Sigmoid colon (tissue), 7 donors: ENCODE measurements around the gene ZNF638. TPM values are rescaled to one million over a fixed set of nuclear protein-coding genes. Genes with fewer than 3 reads are reported as not detected.
A peak's percentile ranks its signal among the peaks of the same experiment; 100 is the strongest.

Experiments
- DNase-seq: peaks from one replicate; pipeline ENCODE4 v3.0.0-alpha.2; 2019
- H3K27ac ChIP-seq, 4 donors: fragments of 200-600 bp; sonication (generic); one replicate each; pipeline ENCODE4 v1.5.1; 2016 to 2019; ENCODE audit warnings: mild to moderate bottlenecking in 1 of 4
- H3K27me3 ChIP-seq, 3 donors: fragments of 200-600 bp; sonication (generic); one replicate each; pipeline ENCODE4 v1.5.1; 2019; ENCODE audit warnings: mild to moderate bottlenecking in 1 of 3
- H3K36me3 ChIP-seq, 4 donors: fragments of 200-600 bp; sonication (generic); one replicate each; pipeline ENCODE4 v1.5.1; 2016 to 2019
- H3K4me1 ChIP-seq, 4 donors: fragments of 200-600 bp; sonication (generic); one replicate each; pipeline ENCODE4 v1.5.1; 2017 to 2019
- H3K4me3 ChIP-seq, 4 donors: fragments of 200-600 bp; sonication (generic); one replicate each; pipeline ENCODE4 v1.5.1; 2017 to 2019; ENCODE audit warnings: mild to moderate bottlenecking in 2 of 4, moderate library complexity in 1 of 4
- H3K9me3 ChIP-seq, 4 donors: fragments of 200-600 bp in 3 of 4; sonication (generic) in 3 of 4; one replicate each; pipeline versions ENCODE4 v1.5.1 to v1.6.1; 2013 to 2019
- EP300 ChIP-seq, 4 donors: sonication (generic); formaldehyde crosslinking; IDR thresholded peaks; one replicate each; pipeline ENCODE4 v1.6.1; 2017; ENCODE audit warnings: antibody characterized with exemption in 4 of 4
- POLR2A ChIP-seq, 2 donors: fragments of 450-650 bp; IDR thresholded peaks; one replicate each; pipeline ENCODE4 v1.6.1; 2016; ENCODE audit warnings: antibody characterized with exemption in 2 of 2, mild to moderate bottlenecking in 2 of 2, moderate library complexity in 2 of 2
- POLR2AphosphoS5 ChIP-seq, 4 donors: sonication (generic); formaldehyde crosslinking; IDR thresholded peaks; one replicate each; pipeline ENCODE4 v1.6.1; 2017; ENCODE audit warnings: antibody characterized with exemption in 4 of 4
- whole genome bisulfite sequencing, 2 donors: extraction: QIAGEN DNeasy Blood & Tissue Kit; methylation state at CpG; one replicate each; pipeline ENCODE4 v1.1.7; 2013; 5-methylcytosine and 5-hydroxymethylcytosine counted together
- intact Hi-C: fragments of 100-400 bp; cut with DNase I; formaldehyde crosslinking; loops from one replicate; pipeline ENCODE4 v1.15.1; 2023
- polyA plus RNA-seq, 3 donors: library from polyadenylated mRNA; stranded (reverse); fragments of 200-250 nt; gene quantifications; one replicate each; pipeline ENCODE4 v1.2.3, GENCODE V29; 2013
- total RNA-seq, 4 donors: library from RNA; depleted of rRNA; stranded (reverse); fragments of >200 nt; gene quantifications; one replicate each; pipeline ENCODE4 v1.1.0, GENCODE V29; 2016
- TF ChIP-seq, protein P1 (sequence below), 4 experiments: fragments of 450-650 bp in 3 of 4; fragments of 200-600 bp in 1 of 4; IDR thresholded peaks; one replicate each; pipeline ENCODE4 v1.5.1; 2016 to 2019; ENCODE audit warnings: antibody characterized with exemption in 4 of 4, mild to moderate bottlenecking in 3 of 4, moderate library complexity in 2 of 4
- donor health status: healthy with polysubstance abuse.
- donor health status: Bipolar disorder and iron deficiency.
- donor health status: healthy.

Gene ZNF638
- total and polyA plus RNA-seq, 7 donors = 28.7 to 184 (median 161) TPM

DNA sequence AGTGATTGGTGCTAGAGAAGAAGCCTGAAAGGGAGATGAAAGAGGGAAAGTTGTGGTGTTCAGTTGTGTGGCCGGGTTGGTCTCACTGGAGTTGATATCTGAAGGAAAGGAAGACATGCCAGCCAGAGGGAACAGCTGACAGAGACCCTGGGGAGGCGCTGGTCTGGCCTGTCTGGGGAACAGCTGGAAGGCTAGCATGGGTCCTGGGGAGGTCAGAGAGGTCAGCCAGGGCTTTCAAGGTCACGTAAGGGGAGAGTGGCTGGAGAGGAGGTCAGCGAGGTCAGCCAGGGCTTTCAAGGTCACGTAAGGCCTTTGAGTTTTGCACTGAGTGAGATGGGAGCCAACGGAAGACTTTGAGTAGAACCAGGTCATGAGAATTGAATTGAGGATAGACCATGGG lies 132.8 kb downstream of the ZNF638 start:
- Histone ChIP-seq H3K9me3 (no peaks in the 10 kb centered on the region), H3K27ac (no peak overlapping the region), H3K4me3 (no peak overlapping the region), H3K27me3 (peaks cover 0 to 5% (median 0%) of the 10 kb centered on the region in 3 donors), H3K4me1 (peaks cover 0 to 52% (median 25%) of the 10 kb centered on the region in 4 donors), H3K36me3 (no peaks in the 10 kb centered on the region)
- intact Hi-C loops = no loop called here
- no peak for DNase-seq
- 83 to 88% methylated on average over 6 of the region's 6 CpGs for WGBS, 2 donors
- TF ChIP-seq POLR2A (IDR thresholded peaks at IDR 0.05) = no peak
- TF ChIP-seq POLR2AphosphoS5 (IDR thresholded peaks at IDR 0.05) = no peak
- TF ChIP-seq EP300 (IDR thresholded peaks at IDR 0.05) = no peak
- TF ChIP-seq, protein P1, sequence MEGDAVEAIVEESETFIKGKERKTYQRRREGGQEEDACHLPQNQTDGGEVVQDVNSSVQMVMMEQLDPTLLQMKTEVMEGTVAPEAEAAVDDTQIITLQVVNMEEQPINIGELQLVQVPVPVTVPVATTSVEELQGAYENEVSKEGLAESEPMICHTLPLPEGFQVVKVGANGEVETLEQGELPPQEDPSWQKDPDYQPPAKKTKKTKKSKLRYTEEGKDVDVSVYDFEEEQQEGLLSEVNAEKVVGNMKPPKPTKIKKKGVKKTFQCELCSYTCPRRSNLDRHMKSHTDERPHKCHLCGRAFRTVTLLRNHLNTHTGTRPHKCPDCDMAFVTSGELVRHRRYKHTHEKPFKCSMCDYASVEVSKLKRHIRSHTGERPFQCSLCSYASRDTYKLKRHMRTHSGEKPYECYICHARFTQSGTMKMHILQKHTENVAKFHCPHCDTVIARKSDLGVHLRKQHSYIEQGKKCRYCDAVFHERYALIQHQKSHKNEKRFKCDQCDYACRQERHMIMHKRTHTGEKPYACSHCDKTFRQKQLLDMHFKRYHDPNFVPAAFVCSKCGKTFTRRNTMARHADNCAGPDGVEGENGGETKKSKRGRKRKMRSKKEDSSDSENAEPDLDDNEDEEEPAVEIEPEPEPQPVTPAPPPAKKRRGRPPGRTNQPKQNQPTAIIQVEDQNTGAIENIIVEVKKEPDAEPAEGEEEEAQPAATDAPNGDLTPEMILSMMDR (IDR thresholded peaks at IDR 0.05) = no peak

GRCh38 chr2:71465356-71465755 lies 133.8 kb downstream of the ZNF638 start:
- intact Hi-C loops = no loop called here
- H3K4me3 ChIP-seq = no peak overlapping the region
- H3K36me3 ChIP-seq = no peaks in the 10 kb centered on the region
- H3K27me3 ChIP-seq = peaks cover 0 to 5% (median 0%) of the 10 kb centered on the region in 3 donors
- H3K4me1 ChIP-seq = peaks cover 0 to 47% (median 26%) of the 10 kb centered on the region in 4 donors
- no peak for DNase-seq
- no peaks in the 10 kb centered on the region for H3K9me3 ChIP-seq
- 44 to 62% methylated on average over 11 of the region's 11 CpGs for WGBS, 2 donors
- TF ChIP-seq POLR2AphosphoS5 (IDR thresholded peaks at IDR 0.05) = no peak
- TF ChIP-seq EP300 (IDR thresholded peaks at IDR 0.05) = no peak
- TF ChIP-seq POLR2A (IDR thresholded peaks at IDR 0.05) = no peak
- TF ChIP-seq, protein P1 (IDR thresholded peaks at IDR 0.05) = no peak
- H3K27ac ChIP-seq = no peak overlapping the region

DNA sequence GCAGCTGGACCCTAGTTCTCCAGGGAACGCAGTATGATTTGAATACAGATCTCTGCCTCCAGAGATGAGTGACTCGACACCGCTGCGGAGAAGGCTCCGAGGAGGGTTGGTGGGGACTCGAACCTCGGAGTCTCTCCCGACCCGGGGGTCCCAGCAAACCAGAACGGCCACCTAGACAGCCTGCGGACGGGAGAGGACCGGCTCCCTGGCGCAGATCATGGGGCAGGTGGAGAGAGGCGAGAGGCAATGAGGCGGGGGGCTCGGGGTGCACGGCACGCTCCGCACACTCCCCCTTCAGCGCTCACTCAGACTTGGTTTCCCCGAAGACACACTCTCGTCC lies 134.3 kb downstream of the ZNF638 start:
- peaks cover 0 to 5% (median 0%) of the 10 kb centered on the region in 3 donors for H3K27me3 ChIP-seq

DNA sequence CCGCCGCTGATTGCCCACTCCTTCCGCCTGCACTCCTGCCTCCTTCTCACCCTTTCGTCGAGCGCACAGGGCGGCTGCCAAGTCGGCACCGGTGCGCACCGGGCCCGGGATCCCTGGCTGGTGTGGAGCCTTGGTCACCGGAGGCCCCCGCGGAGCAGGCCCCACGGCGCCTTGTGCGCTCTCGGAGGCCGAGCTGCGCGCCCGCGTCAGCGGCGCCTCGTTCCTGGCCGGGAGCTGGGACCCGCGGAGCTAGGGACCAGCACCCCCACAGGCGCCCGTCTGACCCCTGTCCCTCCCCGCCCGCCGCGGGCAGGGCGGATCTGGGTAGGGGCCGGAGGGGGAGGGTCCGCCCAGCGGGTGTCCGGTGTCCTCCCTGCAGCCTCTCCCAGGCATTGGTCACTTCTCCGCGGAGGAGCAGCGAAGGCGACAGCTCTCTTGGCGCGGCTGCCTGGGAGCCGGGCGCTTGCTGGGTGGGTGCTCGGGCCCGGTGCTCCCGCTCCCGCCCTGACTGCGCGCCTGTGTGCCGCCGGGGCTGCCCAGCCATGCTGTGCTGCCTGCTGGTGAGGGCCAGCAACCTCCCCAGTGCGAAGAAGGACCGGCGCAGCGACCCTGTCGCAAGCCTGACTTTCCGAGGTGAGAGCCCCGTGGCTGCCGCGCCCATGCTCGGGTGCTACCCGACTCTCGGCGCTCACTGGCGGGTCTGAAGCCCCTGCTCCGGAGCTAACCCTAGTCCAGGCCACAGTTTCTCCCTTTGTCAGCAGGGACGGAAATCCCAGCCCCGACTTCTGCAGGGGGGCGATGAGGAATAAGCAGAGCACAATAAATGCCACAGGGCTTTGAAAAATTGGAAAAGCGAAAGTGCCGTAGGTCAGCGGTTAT lies 135.0 kb downstream of the ZNF638 start:
- Histone ChIP-seq H3K4me1 (peaks cover 0 to 52% (median 26%) of the 10 kb centered on the region in 4 donors), H3K36me3 (no peaks in the 10 kb centered on the region), H3K4me3 (peak overlapping the region; percentile 49 to 82 (median 70)), H3K9me3 (no peaks in the 10 kb centered on the region), H3K27ac (peak overlapping the region; percentile 36 to 70 (median 65)), H3K27me3 (peaks cover 0 to 5% (median 0%) of the 10 kb centered on the region in 3 donors)
- WGBS, 2 donors = 1 to 2% methylated on average over 78 of the region's 78 CpGs
- DNase-seq = no peak
- no peak for TF ChIP-seq POLR2A (IDR thresholded peaks at IDR 0.05)
- no peak for TF ChIP-seq EP300 (IDR thresholded peaks at IDR 0.05)
- TF ChIP-seq, protein P1 (IDR thresholded peaks at IDR 0.05) = no peak
- TF ChIP-seq POLR2AphosphoS5 (IDR thresholded peaks at IDR 0.05) = no peak
- intact Hi-C loops = loop anchor here (2.0 kb wide), 1 partner anchor 42 kb away; no protein-coding TSS in a partner anchor

More for the DNA sequence above, 134.3 kb downstream of the ZNF638 start:
- intact Hi-C loops = loop anchor here (2.0 kb wide), 1 partner anchor 43 kb away; no protein-coding TSS in a partner anchor
- Histone ChIP-seq H3K36me3 (no peaks in the 10 kb centered on the region), H3K27ac (peak overlapping the region in 3 of 4 donors; percentile 63 to 70 (median 67)), H3K9me3 (no peaks in the 10 kb centered on the region), H3K4me1 (peaks cover 0 to 46% (median 26%) of the 10 kb centered on the region in 4 donors), H3K4me3 (peak overlapping the region; percentile 49 to 82 (median 70))
- WGBS, 2 donors = 10 to 14% methylated on average over 23 of the region's 23 CpGs
- TF ChIP-seq, protein P1 (IDR thresholded peaks at IDR 0.05) = no peak
- no peak for TF ChIP-seq POLR2AphosphoS5 (IDR thresholded peaks at IDR 0.05)
- TF ChIP-seq POLR2A (IDR thresholded peaks at IDR 0.05) = no peak
- no peak for TF ChIP-seq EP300 (IDR thresholded peaks at IDR 0.05)
- DNase-seq = no peak
